A549 treated with GW870086 at 1 μM for 4 hours (cell line): ENCODE measurements around the gene SSX3. TPM values are rescaled to one million over a fixed set of nuclear protein-coding genes. Genes with fewer than 3 reads are reported as not detected.

Experiments used
- total RNA-seq: library from RNA; stranded (reverse); fragments of 200-300 nt; extraction: Qiagen RNA extraction; gene quantifications from 5 replicates; pipeline ENCODE4 v1.2.3, GENCODE V29; 2022; ENCODE audit warnings: low read depth

The SSX3 gene, protein sequence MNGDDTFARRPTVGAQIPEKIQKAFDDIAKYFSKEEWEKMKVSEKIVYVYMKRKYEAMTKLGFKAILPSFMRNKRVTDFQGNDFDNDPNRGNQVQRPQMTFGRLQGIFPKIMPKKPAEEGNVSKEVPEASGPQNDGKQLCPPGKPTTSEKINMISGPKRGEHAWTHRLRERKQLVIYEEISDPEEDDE
- total RNA-seq, result not detected in 5 replicates

DNA sequence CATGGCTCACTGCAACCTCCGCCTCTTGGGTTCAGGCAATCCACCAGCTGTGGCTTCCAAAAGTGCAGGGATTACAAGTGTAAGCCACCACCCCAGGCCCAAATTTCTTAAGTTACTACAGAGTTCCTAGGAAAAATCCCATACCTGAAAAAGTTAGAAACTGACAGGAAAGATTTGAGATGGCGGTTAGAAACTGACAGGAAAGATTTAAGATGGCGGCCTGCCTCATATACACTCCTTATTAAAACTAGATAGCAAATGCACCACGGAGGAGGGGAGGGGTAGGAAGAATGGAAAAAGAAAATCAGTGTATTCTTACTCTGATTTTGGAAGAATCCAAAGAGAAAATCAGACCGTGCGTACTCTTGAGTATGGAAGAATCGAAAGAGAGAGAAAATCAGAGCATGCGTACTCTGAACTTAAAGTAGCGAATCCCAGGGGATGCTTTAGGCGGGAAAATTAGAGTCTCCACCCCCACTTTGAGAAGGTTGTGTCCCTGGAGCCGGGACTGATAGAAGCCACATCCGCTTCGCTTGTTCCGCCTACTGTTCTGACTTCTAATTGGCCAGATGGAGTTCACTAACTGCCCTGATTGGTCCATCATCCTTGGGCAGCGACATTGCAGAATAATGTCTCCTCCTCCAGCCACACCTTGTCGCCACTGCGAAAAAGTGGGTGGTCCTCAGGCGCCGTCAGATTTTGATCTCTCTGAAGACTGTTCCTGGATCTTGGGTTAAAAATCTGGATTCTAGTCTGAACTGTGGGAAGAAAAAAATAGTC lies at the start of gene SSX3:
Gene SSX3, minus strand, starts transcription at position 389 of the 780 bp plus-strand sequence. CDS start 1,454 bp downstream, outside the sequence.

DNA sequence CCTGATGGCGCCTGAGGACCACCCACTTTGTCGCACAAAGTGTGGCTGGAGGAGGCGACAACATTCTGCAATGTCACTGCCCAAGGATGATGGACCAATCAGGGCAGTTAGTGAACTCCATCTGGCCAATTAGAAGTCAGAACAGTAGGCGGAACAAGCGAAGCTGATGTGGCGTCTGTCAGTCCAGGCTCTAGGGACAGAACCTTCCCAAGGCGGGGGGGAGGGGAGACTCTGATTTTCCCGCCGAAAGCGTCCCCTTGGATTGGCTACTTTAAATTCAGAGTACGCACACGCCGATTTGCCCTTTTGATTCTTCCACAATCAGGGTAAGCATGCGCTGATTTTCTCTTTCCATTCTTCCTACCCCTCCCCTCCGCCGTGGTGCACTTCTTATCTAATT lies 26.7 kb upstream of the SSX3 start, which contains the start of gene SSX4:
Gene SSX4, plus strand, starts transcription at position 301 of the 400 bp plus-strand sequence. CDS start 515 bp downstream, outside the sequence.

Other genes with a start within 250 kb of the SSX3 start
- not detected in 5 replicates for gene SPACA5B, start 226.1 kb downstream of the SSX3 start, total RNA-seq
- not detected in 5 replicates for gene SSX5, start 159.9 kb downstream of the SSX3 start, total RNA-seq
- gene SSX1, start 101.3 kb downstream of the SSX3 start, total RNA-seq, result not detected in 5 replicates
- not detected in 5 replicates for gene SSX4, start 26.8 kb upstream of the SSX3 start, total RNA-seq
- not detected in 5 replicates for gene SSX4B, start 55.3 kb upstream of the SSX3 start, total RNA-seq
- gene SLC38A5, start 113.6 kb upstream of the SSX3 start, total RNA-seq, result 0.12 to 0.26 TPM (median 0.19 TPM) in 4 of 5 replicates, not detected in the other
- 68.3 to 77.6 TPM (median 74.2 TPM) in 5 replicates for gene FTSJ1, start 119.5 kb upstream of the SSX3 start, total RNA-seq
- gene PORCN, start 152.3 kb upstream of the SSX3 start, total RNA-seq, result 17.0 to 19.5 TPM (median 17.9 TPM) in 5 replicates
- gene EBP, start 165.1 kb upstream of the SSX3 start, total RNA-seq, result 125 to 160 TPM (median 145 TPM) in 5 replicates
- gene TBC1D25, start 183.0 kb upstream of the SSX3 start, total RNA-seq, result 10.0 to 11.4 TPM (median 11.0 TPM) in 5 replicates
- 331 to 470 TPM (median 392 TPM) in 5 replicates for gene RBM3, start 217.8 kb upstream of the SSX3 start, total RNA-seq
- gene WDR13, start 240.8 kb upstream of the SSX3 start, total RNA-seq, result 59.3 to 82.9 TPM (median 81.7 TPM) in 5 replicates